Activated naive CD8-positive, alpha-beta T cell treated with anti-CD3 and anti-CD28 coated beads, Interleukin-2, amount 50 U/mL, for 16 hours (primary cell): ENCODE measurements around the gene NRG3.

Source experiments
- DNase-seq: peaks from one replicate; pipeline ENCODE4 v3.0.0-alpha.2; 2020; ENCODE audit warnings: low read depth, low spot score

NRG3 gene

DNA sequence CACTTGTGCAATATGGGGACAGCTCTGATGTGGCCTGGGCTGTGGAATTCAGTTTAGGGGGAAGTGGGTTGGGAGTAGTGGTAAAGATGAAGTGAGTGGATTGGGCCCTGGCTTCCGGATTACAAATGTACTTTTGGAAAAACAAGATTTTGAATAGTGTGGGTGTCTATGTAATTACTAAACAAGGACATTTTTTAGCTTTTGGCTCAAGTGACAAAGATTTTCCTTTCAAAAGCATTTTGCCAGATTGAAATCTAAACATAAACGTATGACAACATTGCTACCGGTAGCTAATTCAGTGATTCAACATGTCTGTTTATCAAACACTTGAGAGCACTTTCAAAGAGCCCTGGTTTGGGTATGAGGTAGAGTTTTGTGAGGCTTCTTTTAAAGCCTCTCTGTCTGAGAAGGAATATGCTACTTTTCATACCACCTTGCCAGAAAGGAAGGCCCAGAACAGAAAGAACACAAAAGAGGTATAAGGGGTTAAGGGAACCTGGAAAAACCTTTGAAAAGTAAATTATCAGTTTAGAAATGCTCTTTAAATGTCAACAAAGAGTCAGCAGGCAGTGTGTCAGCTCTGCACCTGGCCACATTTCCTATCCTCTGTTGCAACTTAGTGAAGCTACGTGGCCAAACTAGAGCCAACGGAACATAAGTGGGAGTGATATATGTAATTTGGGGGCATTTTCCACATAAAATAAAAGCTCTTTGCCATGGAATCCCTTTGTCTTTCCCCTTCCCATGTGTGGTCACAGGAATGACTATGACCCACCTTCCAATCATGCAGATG lies 516.1 kb downstream of the NRG3 start:
- DNase-seq, result no peak

DNA sequence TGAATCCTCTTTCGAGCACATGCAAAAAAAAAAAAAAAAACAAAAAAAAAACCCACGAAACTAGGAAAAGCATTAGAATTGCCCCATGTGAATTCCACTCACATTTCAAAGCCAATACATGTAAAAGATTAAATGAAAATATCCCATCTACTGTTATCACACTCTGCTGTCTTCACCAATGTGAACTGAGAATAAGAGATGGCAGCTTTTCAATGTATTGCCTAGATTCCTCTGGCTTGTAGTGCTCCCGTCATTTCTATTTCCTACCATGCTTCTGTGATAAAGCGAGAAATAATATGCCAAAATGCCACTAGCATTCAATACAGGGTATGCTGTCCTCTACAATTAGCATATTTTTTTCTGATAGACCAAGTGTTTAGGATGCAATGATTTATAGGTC lies 517.0 kb downstream of the NRG3 start:
- DNase-seq, result no peak

DNA sequence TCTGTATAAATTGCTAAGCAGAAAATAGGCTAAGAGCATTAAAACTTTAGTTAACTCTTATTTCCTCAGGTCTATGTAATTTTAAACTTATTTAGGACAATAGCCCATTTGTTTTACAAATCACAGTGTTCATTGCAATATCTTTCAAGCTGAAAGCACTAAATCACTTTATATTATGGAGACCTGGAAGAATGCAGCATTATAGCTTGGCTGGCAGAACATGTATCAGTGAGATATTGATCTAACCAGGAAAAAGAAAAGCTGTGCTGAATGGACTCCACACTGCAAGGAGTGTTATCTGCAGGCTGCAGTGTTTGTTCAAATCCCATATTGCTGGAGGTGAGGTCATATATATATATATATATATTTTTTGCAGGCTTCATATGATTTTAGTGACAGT lies 517.5 kb downstream of the NRG3 start:
- DNase-seq, result no peak

DNA sequence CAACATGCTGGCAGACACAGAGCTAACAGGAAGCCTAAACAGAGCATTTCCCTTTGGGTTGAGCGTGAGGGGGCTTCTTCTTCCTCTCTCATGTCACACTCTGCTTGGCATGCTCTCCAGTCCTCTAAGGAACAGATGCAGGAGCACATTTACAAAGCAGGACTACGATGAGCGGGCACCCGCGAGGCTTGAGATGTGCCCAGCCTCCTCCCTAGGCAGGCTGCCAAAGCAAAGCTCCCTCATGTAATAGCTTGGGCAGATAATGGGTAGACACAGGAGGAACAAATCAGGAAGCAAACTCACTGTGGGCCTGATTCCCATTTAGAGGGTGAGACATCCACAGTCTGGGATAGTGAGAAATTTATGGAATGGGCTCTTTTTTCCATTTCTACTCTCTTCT lies 519.1 kb downstream of the NRG3 start:
- no peak for DNase-seq

GRCh38 chr10:82394987-82395386 lies 520.0 kb downstream of the NRG3 start:
- no peak for DNase-seq

GRCh38 chr10:82396886-82397285 lies 521.9 kb downstream of the NRG3 start:
- no peak for DNase-seq

DNA sequence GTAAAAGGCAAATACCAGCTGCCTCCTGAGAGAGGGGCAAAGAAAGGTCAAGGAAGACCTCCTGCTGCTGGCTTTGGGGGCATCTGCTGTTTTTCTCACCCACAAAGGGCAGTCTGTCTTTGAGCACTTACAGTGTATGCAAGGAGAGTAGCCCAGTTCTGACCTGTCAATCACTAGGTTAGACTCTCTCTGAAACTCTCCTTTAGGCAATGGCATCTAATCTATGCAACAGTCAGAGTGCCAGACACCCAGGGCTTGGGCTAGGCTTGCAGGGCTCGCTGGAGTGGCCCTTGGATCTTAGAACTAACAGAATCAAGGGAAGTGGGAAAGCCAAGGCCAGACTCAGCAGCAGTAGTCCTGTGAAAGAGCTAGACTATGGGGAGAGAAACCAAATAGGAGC lies 522.9 kb downstream of the NRG3 start:
- DNase-seq, result no peak

- no peak for DNase-seq
Observed at GRCh38 chr10:82399850-82400249, 524.9 kb downstream of the NRG3 start.

DNA sequence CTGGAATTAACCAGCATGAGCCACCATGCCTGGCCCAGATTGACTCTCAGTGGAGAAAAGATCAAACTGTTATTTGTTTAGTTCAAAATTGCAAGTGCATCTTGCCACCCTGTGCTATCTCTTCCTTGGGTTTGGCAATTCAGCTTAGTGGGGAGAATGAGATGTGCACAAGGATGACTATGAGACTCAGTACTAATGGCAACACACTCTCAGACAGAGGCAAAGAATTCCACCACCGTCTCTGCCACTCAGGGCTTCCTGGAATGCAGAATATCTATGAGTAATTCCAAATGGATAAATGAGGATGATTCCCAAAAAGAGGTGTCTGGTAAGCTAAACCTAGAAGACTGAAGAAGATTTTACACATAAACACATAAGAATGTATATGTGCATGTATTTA lies 525.8 kb downstream of the NRG3 start:
- no peak for DNase-seq

DNA sequence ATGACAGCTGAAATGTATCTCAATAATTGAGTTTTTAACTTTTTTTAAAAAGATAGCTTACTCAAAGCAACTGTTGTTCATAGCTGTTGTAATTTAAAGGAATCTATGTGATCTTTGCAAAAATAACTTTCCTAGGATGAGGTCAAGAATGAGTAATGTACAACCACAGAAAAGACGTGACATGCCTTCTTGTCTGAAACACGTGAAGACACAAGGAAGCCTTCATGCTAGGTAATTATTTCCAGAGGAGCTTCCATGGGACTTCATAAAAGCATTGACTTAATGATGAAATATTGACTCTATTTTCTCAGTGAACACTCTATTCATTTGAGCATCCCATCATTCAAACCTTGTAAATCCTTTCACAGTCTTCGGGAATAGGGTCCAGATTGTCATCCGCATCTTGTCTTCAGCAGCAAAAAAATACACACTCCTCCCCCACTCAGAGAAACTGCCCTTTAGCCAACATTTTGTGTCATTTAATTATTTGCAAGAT lies 528.0 kb downstream of the NRG3 start:
- no peak for DNase-seq

DNA sequence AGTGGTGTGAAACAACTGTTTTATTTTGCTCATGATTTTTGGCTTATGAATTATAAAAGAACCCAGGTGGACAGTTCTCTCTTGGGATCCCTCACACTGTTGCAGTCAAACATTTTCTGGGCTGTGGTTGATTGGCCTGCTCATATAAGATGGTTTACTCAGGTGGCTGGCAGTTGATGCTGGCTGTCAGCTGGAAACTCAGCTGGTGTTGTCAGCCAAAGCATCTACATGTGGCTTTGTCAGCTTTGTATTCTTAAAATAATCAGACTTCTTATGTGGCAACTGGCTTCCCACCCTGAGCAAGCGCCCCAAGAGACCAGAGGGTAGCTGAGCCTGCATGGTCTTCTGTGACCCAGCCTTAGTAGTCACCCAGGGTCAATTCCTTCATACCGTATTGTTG lies 534.7 kb downstream of the NRG3 start:
- DNase-seq, result no peak

GRCh38 chr10:82411416-82411815 lies 536.4 kb downstream of the NRG3 start:
- no peak for DNase-seq

DNA sequence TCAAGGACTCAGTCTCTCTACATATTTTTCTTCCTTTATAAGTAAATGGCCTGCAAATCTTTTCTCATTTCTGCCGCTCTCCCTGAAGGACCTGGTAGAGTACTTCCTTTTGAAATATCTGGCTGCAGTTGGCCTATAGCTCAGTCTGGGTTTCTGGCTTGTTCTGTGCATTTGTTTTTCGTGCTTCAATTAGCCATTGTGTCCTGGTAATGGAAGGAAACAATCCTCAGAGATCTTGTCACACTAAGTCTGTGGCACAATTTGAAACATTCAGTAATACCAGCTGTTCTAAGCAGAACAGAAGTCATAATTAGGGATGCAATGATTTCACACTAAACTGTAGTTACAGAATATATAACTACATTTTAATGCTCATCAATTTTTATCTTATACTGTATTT lies 545.0 kb downstream of the NRG3 start:
- no peak for DNase-seq

GRCh38 chr10:82429302-82429701 lies 554.3 kb downstream of the NRG3 start:
- no peak for DNase-seq

DNA sequence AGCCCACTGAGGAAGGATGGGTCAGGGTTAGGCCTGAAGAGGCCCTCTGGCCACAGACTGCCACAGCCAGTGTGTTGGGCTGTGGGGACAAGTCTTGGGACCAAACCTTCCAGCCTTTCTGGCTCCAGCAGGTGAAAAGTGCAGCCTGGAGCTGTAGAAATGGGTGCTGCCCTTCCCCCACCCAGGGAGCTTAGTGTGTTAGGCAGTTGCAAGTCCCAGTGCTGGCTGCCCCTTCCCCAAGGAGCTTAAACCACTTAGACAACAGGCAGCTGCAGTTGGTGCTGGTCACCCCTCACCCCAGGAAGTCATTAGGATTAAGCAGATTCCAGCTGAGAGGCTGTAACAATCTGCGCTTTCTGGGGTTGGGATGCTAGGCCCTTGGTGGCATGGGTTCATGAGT lies 563.3 kb downstream of the NRG3 start:
- DNase-seq, result no peak

GRCh38 chr10:82440775-82441174 lies 565.8 kb downstream of the NRG3 start:
- no peak for DNase-seq

- no peak for DNase-seq
Observed at GRCh38 chr10:82452046-82452445, 577.1 kb downstream of the NRG3 start.

GRCh38 chr10:82452676-82453075 lies 577.7 kb downstream of the NRG3 start:
- DNase-seq, result no peak

DNA sequence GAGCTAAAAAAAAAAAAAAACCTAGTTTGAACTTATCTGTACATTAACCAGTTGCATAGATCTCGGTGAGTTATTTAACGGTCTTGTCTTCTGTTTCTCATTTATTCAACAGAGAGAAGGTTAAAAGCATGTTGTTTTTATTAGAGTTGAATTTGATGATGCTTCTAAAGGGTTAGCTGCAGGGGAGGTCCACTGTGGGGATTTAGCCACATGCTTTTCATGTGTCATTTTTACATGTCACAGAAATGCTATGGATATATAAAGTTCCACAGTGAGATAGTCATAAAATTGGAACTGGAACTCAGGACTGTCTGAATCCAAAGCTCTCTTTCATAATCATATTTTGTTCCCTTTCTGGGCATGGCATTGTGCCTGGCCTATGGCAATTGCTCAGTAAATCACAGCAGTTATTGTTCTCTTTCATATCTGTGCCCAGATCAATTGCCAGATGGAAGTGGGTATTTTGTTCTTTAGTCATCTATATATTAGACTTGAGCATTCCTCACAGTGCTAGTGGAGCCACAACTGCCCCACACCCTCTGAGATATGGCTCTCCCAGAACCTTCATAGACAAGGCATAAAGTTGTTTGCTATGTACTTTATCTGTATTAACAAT lies 578.8 kb downstream of the NRG3 start:
- DNase-seq, result no peak

GRCh38 chr10:82462910-82463551 lies 588.0 kb downstream of the NRG3 start:
- no peak for DNase-seq

GRCh38 chr10:82463614-82464013 lies 588.6 kb downstream of the NRG3 start:
- DNase-seq, result no peak

DNA sequence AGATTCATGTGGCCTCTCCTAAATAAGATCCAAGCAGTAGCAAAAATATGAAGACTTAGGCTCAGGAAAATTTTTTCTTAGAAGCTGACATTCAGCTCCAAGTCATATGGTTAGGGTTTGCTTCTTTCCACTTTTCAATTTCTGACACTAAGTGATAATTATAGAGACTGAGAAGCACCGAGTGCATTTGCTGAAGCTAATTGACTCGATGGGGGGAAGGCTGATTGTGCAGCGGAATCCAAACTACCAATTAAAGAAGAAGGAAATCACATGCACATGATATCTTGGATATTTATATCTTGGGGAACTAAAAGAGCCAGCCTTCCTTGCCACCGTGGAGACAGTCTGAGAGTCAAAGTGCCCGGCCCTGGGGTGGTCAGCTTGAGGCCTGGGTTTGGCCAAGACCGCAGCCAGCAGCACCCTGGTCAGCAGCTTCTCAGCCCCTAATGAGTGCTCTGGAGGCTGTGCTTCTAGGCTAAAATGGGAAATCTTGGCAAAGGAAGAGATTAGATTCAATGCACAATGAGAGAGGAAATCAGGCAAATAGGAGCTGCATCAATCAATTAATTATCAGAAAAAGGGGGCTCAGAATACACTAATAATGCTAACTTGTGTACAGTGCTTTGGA lies 589.3 kb downstream of the NRG3 start:
- no peak for DNase-seq
